SK-N-SH treated with all-trans-retinoic acid at 6 μM for 48 hours (cell line): ENCODE data around the gene RASL12.

ENCODE experiments used
- ARNTL ChIP-seq: fragments of 450-650 bp; formaldehyde crosslinking; IDR thresholded peaks from 2 replicates; pipeline ENCODE4 v1.5.0; 2020; ENCODE audit warnings: low read depth, mild to moderate bottlenecking, moderate library complexity, borderline replicate concordance
- OSR1 ChIP-seq: fragments of 250-450 bp; sonication (Bioruptor Pico); IDR thresholded peaks from 2 replicates; pipeline ENCODE4 v1.8.0; 2022; ENCODE audit warnings: moderate library complexity, mild to moderate bottlenecking, inconsistent platforms
- RARB ChIP-seq: fragments of 250-450 bp; sonication (Bioruptor Pico); IDR thresholded peaks from 2 replicates; pipeline ENCODE4 v1.8.0; 2021; ENCODE audit warnings: mild to moderate bottlenecking, moderate library complexity
- TOX ChIP-seq: fragments of 250-450 bp; sonication (Bioruptor Pico); IDR thresholded peaks from 2 replicates; pipeline ENCODE4 v1.8.0; 2021; ENCODE audit warnings: mild to moderate bottlenecking, moderate library complexity, borderline replicate concordance
- ZFP3 ChIP-seq: fragments of 250-450 bp; sonication (Bioruptor Pico); IDR thresholded peaks from 2 replicates; pipeline ENCODE4 v1.5.0; 2020; ENCODE audit warnings: mild to moderate bottlenecking, moderate library complexity
- ZFP30 ChIP-seq: fragments of 450-650 bp; formaldehyde crosslinking; IDR thresholded peaks from 2 replicates; pipeline ENCODE4 v1.5.0; 2022; ENCODE audit warnings: mild to moderate bottlenecking, moderate library complexity
- ZNF8 ChIP-seq: fragments of 450-650 bp; formaldehyde crosslinking; IDR thresholded peaks from 2 replicates; pipeline ENCODE4 v1.5.0; 2020; ENCODE audit warnings: mild to moderate bottlenecking, moderate library complexity
- TF ChIP-seq, protein P1 (sequence below): fragments of 250-450 bp; sonication (Bioruptor Pico); IDR thresholded peaks from 2 replicates; pipeline ENCODE4 v1.8.0; 2021; ENCODE audit warnings: low read depth, mild to moderate bottlenecking, moderate library complexity, borderline replicate concordance

DNA sequence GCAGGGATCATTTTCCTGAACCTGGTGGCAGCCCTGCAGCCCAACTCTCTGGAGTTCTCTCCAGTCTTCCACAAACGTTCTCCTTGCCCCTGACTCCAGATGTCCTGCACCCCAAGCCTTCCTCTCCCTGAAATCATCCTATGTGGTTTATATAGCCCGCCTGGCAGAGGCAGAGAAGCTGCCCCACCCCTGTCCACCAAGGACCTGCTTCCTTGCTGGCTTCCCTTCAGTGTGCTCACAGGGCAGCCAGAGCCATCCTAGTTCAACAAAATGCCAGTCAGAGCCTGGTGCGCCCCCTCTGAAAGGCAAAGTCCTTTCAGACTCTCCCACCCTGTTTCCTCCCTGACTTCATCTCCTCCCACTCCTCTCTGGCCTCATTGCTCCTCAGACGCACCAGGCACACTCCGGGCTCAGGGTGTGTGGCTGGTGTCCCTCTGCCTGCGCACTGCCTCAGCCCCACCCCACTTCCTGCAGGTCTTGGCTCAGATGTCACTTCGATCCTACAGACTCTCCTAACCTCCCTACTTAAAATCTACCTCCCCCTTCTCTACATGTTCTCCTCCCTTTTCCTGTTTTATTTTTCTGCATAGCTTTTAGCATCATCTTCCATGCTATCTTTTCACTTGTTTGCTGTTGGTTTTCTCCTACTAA lies 14.6 kb upstream of the RASL12 start:
- TF ChIP-seq, protein P1, sequence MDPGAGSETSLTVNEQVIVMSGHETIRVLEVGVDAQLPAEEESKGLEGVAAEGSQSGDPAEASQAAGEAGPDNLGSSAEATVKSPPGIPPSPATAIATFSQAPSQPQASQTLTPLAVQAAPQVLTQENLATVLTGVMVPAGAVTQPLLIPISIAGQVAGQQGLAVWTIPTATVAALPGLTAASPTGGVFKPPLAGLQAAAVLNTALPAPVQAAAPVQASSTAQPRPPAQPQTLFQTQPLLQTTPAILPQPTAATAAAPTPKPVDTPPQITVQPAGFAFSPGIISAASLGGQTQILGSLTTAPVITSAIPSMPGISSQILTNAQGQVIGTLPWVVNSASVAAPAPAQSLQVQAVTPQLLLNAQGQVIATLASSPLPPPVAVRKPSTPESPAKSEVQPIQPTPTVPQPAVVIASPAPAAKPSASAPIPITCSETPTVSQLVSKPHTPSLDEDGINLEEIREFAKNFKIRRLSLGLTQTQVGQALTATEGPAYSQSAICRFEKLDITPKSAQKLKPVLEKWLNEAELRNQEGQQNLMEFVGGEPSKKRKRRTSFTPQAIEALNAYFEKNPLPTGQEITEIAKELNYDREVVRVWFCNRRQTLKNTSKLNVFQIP (CRISPR knock-in tag) = no peak
- no peak for TF ChIP-seq ZFP3
- TF ChIP-seq ZFP30 = no peak
- TF ChIP-seq RARB (CRISPR knock-in tag) = no peak
- no peak for TF ChIP-seq OSR1 (CRISPR knock-in tag)
- no peak for TF ChIP-seq TOX (CRISPR knock-in tag)
- TF ChIP-seq ARNTL (CRISPR knock-in tag) = no peak
- TF ChIP-seq ZNF8 (CRISPR knock-in tag) = no peak
